ENCODE data around the gene CELSR2. TPM values are rescaled to one million over a fixed set of nuclear protein-coding genes. Genes with fewer than 3 reads are reported as not detected.
A peak's percentile ranks its signal among the peaks of the same experiment; 100 is the strongest.

Gene CELSR2
- 3.8 and 4.3 TPM in 2 replicates for total RNA-seq

DNA sequence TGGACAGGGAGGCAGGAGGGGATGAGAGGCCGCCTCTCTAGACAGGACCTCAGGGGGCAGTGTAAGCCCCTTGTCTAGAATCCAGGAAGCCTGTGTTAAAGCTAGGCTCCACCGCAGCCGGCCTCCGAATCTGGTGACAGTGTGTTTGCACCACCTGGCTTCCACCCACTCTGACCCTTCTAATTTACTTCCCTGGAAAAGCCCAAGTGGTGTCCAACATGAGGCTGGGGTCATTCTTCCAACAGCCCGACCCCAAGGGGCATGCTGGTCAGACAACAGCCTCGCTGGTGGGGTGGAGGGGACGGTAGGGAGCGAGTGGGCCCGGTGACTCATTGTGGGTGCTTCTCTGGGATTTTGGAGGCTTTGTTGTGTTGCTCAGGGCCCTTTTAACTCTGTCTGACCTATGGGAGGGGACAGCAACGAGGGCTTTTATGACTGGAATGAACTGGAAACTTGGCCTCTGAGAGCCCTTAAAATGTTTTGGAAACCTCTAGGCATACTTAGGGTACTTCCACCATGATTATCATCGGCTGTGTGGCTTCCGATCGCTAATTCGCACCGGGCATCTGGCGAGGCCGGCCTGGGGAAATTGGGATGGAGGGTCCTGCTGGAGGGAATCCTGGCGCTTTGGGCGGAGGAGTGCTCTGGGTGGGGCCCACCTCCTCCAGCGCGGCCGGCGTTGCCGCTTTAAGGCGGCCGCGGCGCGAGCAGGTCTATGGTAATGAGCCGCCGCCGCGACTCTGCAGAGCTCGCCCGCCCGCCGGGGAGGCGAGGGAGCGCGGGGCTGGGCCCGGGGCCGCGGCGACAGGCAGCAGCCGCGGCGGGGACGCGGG lies at the start of gene CELSR2:
CELSR2 (plus strand) TSS at position 743 of the 833 bp plus-strand sequence. CDS start 541 bp downstream, outside the sequence.
- no peaks in the 10 kb centered on the region for H3K9me3 Mint-ChIP-seq
- H3K27me3 Mint-ChIP-seq (ENCODE audit: low read depth) = peaks cover 33% of the 10 kb centered on the region
- H3K4me1 Mint-ChIP-seq (ENCODE audit: low read depth) = peaks cover 4% of the 10 kb centered on the region
- H3K27ac Mint-ChIP-seq = no peak within 1 kb of the TSS
- no peaks in the 10 kb centered on the region for H3K36me3 Mint-ChIP-seq (ENCODE audit: low read depth)
- DNase-seq (ENCODE audit: low spot score) = peak; percentile 63
- intact Hi-C loops (cut with micrococcal nuclease) = loop anchor here (1.0 to 5.0 kb wide), 2 partner anchors 8 to 37 kb away; partner anchors contain the start of gene SARS1
- peak within 1 kb of the TSS; percentile 42 for H3K4me3 Mint-ChIP-seq (ENCODE audit: low read depth)

DNA sequence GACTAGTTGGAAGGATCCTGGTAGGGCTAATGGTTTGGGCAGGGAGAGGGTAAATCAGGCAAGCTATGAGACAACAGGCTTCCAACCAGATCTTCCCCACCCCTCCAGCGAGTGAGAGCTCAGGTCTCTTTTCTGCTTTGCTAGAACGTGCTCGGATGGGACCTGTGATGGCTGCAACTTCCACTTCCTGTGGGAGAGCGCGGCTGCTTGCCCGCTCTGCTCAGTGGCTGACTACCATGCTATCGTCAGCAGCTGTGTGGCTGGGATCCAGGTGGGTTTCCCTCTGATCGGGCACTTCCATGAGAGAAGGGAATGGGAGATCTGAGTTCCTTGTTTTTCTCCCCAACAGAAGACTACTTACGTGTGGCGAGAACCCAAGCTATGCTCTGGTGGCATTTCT lies 49.6 kb upstream of the CELSR2 start:
- intact Hi-C loops (cut with micrococcal nuclease) = no loop called here

DNA sequence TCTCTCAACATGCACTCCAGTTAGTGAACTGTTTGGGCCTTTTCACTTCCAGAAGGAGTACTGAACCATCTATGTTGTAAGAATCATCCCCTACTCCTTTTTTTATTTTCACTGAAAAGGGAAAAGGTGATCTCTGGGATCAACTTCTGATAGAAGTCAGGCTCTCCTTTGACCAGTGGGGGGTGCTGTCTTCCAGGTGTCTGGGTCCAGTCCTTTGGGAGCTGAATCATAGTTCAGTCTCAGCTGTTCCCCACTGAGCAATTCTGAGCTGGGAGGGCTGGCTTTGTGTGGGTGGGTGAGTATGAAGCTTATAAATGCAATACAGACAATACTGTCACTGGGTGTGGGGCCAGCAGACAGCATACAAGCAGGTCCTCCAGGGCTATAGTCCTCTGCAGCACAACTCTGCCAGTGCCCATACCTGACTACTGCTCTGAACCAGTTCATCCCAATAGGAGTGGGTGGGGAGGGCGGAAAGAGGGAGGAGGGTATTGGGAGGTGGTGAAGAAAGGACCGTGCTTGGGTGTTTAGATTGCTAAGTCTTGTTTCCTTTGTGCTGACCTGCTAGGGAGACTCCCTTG lies 48.1 kb upstream of the CELSR2 start:
- H3K9me3 Mint-ChIP-seq = no peaks in the 10 kb centered on the region
- H3K4me1 Mint-ChIP-seq (ENCODE audit: low read depth) = peaks cover 24% of the 10 kb centered on the region
- no peaks in the 10 kb centered on the region for H3K27me3 Mint-ChIP-seq (ENCODE audit: low read depth)
- H3K4me3 Mint-ChIP-seq (ENCODE audit: low read depth) = no peak overlapping the region
- intact Hi-C loops (cut with micrococcal nuclease) = loop anchor here (1.0 kb wide), 1 partner anchor 331 kb away; no protein-coding TSS in a partner anchor
- H3K36me3 Mint-ChIP-seq (ENCODE audit: low read depth) = peaks cover 4% of the 10 kb centered on the region
- no peak overlapping the region for H3K27ac Mint-ChIP-seq
- DNase-seq (ENCODE audit: low spot score) = peak; percentile 16

More for the DNA sequence above, 49.6 kb upstream of the CELSR2 start:
- DNase-seq (ENCODE audit: low spot score) = no peak
- Mint-ChIP-seq H3K36me3 (ENCODE audit: low read depth) (peaks cover 4% of the 10 kb centered on the region), H3K27ac (peak overlapping the region; percentile 37), H3K4me1 (ENCODE audit: low read depth) (peaks cover 25% of the 10 kb centered on the region), H3K9me3 (no peaks in the 10 kb centered on the region), H3K4me3 (ENCODE audit: low read depth) (no peak overlapping the region), H3K27me3 (ENCODE audit: low read depth) (no peaks in the 10 kb centered on the region)

DNA sequence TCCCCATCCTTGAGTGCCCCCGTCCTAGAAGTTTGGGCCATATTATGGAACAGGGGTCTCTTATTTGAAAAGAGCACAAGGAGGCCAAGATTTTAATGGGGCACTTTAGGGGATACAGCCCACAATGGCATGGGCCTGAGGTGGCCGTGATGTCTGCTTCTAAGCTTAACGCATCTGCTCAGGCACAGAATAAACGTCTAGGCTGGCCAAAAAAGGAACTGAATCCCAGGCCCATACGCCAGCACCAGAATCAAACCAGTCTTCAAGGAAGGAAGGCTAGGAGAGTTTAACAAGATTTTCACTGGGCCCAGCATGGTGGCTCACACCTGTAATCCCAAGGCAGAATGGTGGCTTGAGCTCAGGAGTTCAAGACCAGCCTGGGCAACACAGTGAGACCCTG lies 44.9 kb upstream of the CELSR2 start:
- Mint-ChIP-seq H3K4me1 (ENCODE audit: low read depth) (peaks cover 16% of the 10 kb centered on the region), H3K27me3 (ENCODE audit: low read depth) (peaks cover 2% of the 10 kb centered on the region), H3K9me3 (no peaks in the 10 kb centered on the region), H3K4me3 (ENCODE audit: low read depth) (no peak overlapping the region), H3K27ac (no peak overlapping the region), H3K36me3 (ENCODE audit: low read depth) (peaks cover 4% of the 10 kb centered on the region)
- no peak for DNase-seq (ENCODE audit: low spot score)
- intact Hi-C loops (cut with micrococcal nuclease) = no loop called here

GRCh38 chr1:109206339-109206738 lies 43.0 kb upstream of the CELSR2 start:
- Mint-ChIP-seq H3K9me3 (no peaks in the 10 kb centered on the region), H3K4me3 (ENCODE audit: low read depth) (no peak overlapping the region), H3K36me3 (ENCODE audit: low read depth) (no peaks in the 10 kb centered on the region), H3K4me1 (ENCODE audit: low read depth) (peaks cover 5% of the 10 kb centered on the region), H3K27ac (no peak overlapping the region), H3K27me3 (ENCODE audit: low read depth) (peaks cover 3% of the 10 kb centered on the region)
- no peak for DNase-seq (ENCODE audit: low spot score)
- intact Hi-C loops (cut with micrococcal nuclease) = no loop called here

DNA sequence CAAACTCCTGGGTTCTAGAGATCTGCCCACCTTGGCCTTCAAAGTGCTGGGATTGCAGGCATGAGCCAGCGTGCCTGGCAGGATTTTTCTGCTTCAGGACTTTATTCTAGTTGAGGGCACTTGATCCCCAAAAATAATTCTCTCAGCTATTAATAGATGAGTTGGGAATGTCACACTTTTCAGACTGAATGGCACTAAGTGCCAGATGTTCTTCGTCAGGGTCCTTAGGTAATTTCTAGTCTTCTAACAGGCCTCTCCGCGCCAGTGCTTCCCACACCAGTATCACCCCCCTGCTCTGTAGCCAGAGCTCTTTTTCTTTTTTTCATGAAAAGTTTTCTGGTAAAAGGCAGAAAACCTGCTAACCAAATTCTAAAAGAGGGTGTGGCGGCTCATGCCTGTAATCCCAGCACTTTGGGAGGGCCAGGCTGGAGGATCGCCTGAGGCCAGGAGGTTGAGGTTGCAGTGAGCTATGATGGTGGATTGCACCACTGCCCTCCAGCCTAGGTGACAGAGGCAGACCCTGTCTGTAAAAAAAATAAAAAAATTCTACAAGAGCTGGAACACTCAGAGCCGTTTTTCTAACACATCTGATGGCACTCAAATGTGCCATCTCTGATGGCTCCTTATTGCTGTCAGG lies 41.8 kb upstream of the CELSR2 start:
- no peak overlapping the region for H3K4me3 Mint-ChIP-seq (ENCODE audit: low read depth)
- intact Hi-C loops (cut with micrococcal nuclease) = no loop called here
- H3K4me1 Mint-ChIP-seq (ENCODE audit: low read depth) = peaks cover 5% of the 10 kb centered on the region
- no peak overlapping the region for H3K27ac Mint-ChIP-seq
- no peak for DNase-seq (ENCODE audit: low spot score)
- H3K36me3 Mint-ChIP-seq (ENCODE audit: low read depth) = no peaks in the 10 kb centered on the region
- H3K27me3 Mint-ChIP-seq (ENCODE audit: low read depth) = peaks cover 3% of the 10 kb centered on the region
- H3K9me3 Mint-ChIP-seq = no peaks in the 10 kb centered on the region

- Mint-ChIP-seq H3K9me3 (no peaks in the 10 kb centered on the region), H3K36me3 (ENCODE audit: low read depth) (no peaks in the 10 kb centered on the region), H3K27me3 (ENCODE audit: low read depth) (peaks cover 3% of the 10 kb centered on the region), H3K4me3 (ENCODE audit: low read depth) (no peak overlapping the region), H3K4me1 (ENCODE audit: low read depth) (peaks cover 5% of the 10 kb centered on the region), H3K27ac (no peak overlapping the region)
- intact Hi-C loops (cut with micrococcal nuclease) = no loop called here
- DNase-seq (ENCODE audit: low spot score) = no peak
Measured at GRCh38 chr1:109208394-109208793, 40.9 kb upstream of the CELSR2 start.

DNA sequence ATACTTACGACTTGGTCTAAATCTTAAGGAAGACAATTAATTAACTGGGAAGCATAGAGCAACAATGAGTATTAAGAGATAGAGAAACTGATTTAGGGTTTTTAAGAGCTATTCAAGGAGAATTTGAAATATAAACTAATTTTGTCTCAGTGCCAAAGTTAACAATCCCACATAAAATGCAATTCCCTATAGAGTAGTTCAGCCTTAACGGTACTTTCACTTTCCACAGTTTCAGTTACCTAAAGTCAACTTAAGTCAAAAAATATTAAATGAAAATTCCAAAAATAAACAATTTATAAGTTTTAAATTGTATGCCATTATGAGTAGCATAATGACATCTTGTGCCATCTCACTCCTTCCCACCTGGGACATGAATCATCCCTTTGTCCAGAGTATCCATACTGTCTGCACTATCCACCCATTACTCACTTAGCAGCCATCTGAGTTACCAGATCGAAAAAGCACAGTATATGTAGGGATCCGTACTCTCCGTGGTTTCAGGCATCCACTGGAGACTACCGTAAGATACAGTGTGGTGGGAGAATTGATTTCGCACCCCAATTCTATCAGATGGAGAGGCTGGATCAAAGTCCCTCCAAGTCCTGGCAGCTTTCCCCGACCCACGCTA lies 40.4 kb upstream of the CELSR2 start:
- DNase-seq (ENCODE audit: low spot score) = no peak
- intact Hi-C loops (cut with micrococcal nuclease) = no loop called here
- peaks cover 3% of the 10 kb centered on the region for H3K27me3 Mint-ChIP-seq (ENCODE audit: low read depth)
- peaks cover 5% of the 10 kb centered on the region for H3K4me1 Mint-ChIP-seq (ENCODE audit: low read depth)
- H3K27ac Mint-ChIP-seq = no peak overlapping the region
- no peak overlapping the region for H3K4me3 Mint-ChIP-seq (ENCODE audit: low read depth)
- no peaks in the 10 kb centered on the region for H3K9me3 Mint-ChIP-seq
- H3K36me3 Mint-ChIP-seq (ENCODE audit: low read depth) = no peaks in the 10 kb centered on the region

GRCh38 chr1:109210058-109210457 lies 39.3 kb upstream of the CELSR2 start:
- Mint-ChIP-seq H3K36me3 (ENCODE audit: low read depth) (peaks cover 9% of the 10 kb centered on the region), H3K4me3 (ENCODE audit: low read depth) (no peak overlapping the region), H3K27ac (no peak overlapping the region), H3K9me3 (no peaks in the 10 kb centered on the region), H3K4me1 (ENCODE audit: low read depth) (peaks cover 11% of the 10 kb centered on the region), H3K27me3 (ENCODE audit: low read depth) (peaks cover 3% of the 10 kb centered on the region)
- no peak for DNase-seq (ENCODE audit: low spot score)
- intact Hi-C loops (cut with micrococcal nuclease) = loop anchor here (5.0 kb wide), 3 partner anchors 37 to 187 kb away; partner anchors contain the start of genes CELSR2, ELAPOR1 and SORT1

- Mint-ChIP-seq H3K4me3 (ENCODE audit: low read depth) (peak overlapping the region; percentile 98), H3K36me3 (ENCODE audit: low read depth) (peaks cover 35% of the 10 kb centered on the region), H3K9me3 (no peaks in the 10 kb centered on the region), H3K4me1 (ENCODE audit: low read depth) (peaks cover 25% of the 10 kb centered on the region), H3K27ac (peak overlapping the region; percentile 89), H3K27me3 (ENCODE audit: low read depth) (peaks cover 3% of the 10 kb centered on the region)
- intact Hi-C loops (cut with micrococcal nuclease) = loop anchor here (5.0 kb wide), 3 partner anchors 34 to 184 kb away; partner anchors contain the start of genes CELSR2, ELAPOR1 and SORT1
- no peak for DNase-seq (ENCODE audit: low spot score)
Measured at GRCh38 chr1:109213345-109213823, 36.0 kb upstream of the CELSR2 start.

DNA sequence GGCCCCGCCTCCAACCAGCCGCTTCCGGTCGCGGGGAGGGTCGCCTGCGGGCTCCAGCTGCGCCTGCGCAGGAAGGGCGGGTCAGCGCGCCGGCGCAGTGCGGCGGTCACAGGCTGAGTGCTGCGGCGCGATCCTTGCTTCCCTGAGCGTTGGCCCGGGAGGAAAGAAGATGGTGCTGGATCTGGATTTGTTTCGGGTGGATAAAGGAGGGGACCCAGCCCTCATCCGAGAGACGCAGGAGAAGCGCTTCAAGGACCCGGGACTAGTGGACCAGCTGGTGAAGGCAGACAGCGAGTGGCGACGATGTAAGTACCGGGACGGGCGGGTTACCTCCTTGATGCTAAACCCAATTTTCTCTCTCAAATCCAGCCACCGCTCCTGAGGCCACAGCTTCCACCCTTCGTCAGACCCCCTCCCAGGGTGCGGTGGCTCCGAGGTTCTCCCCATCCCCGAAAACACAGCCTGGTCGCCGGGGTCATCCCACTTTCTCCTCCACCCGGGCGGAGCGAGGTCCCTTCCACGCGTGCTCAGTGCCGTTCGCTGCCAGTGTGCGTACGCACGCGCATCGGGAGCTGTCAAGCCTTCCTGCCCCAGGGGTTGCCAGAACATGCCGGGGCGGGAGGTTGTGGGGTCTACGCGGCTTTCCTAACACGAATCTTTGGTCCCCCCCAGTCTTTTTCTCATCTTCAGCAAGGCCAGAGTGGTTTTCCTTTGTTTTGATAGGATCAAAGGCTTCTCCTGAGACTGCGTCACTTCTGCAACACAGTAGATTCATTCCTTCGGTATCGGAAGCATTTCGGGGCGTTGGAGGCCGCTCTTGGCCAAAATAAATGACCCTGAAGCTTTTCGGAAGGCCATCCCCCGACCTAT lies 35.3 kb upstream of the CELSR2 start, which contains the start of gene SARS1:
SARS1 (plus strand) TSS at position 95 of the 870 bp plus-strand sequence; CDS start at position 170, 75 bp downstream.
- H3K27ac Mint-ChIP-seq = peak within 1 kb of the TSS; percentile 89
- no peaks in the 10 kb centered on the region for H3K9me3 Mint-ChIP-seq
- intact Hi-C loops (cut with micrococcal nuclease) = loop anchor here (2.0 to 5.0 kb wide), 4 partner anchors 33 to 213 kb away; partner anchors contain the start of genes CELSR2, ELAPOR1, PSMA5 and SORT1
- H3K4me1 Mint-ChIP-seq (ENCODE audit: low read depth) = peaks cover 28% of the 10 kb centered on the region
- H3K27me3 Mint-ChIP-seq (ENCODE audit: low read depth) = peaks cover 3% of the 10 kb centered on the region
- DNase-seq (ENCODE audit: low spot score) = peak; percentile 86
- H3K36me3 Mint-ChIP-seq (ENCODE audit: low read depth) = peaks cover 39% of the 10 kb centered on the region
- peak within 1 kb of the TSS; percentile 98 for H3K4me3 Mint-ChIP-seq (ENCODE audit: low read depth)

All from activated T-helper 2 cell treated with anti-CD3 and anti-CD28 coated beads, Interferon-gamma antibody, Interleukin-2, Interleukin-4, amounts not matched to agents 10 μg/mL and 5 μg/mL and 100 μg/mL, durations not matched to agents 14 hours and 24 hours and 36 hours (primary cell).